ENCODE results near the gene SLC26A11. TPM values are rescaled to one million over a fixed set of nuclear protein-coding genes. Genes with fewer than 3 reads are reported as not detected.
A peak's percentile ranks its signal among the peaks of the same experiment; 100 is the strongest.

Gene SLC26A11
- total RNA-seq, 2 experiments from 2014 or later, result 4.0 to 5.4 TPM

GRCh38 chr17:80261159-80261894, 41.1 kb downstream of the SLC26A11 start:
- DNase-seq, result peak; percentile 81
- CTCF ChIA-PET, result no interaction called here
- peaks cover 69% of the 10 kb centered on the region for H3K4me1 Mint-ChIP-seq (ENCODE audit: low read depth)
- H3K4me3 Mint-ChIP-seq, result peak overlapping the region; percentile 96
- H3K9me3 Mint-ChIP-seq, result no peaks in the 10 kb centered on the region
- peak overlapping the region; percentile 97 for H3K27ac Mint-ChIP-seq
- no peaks in the 10 kb centered on the region for H3K27me3 Mint-ChIP-seq (ENCODE audit: low read depth)
- H3K36me3 Mint-ChIP-seq (ENCODE audit: low read depth), result peaks cover 29% of the 10 kb centered on the region
- intact Hi-C loops (cut with micrococcal nuclease), result loop anchor here (5.0 to 10.0 kb wide), 3 partner anchors 464 to 571 kb away; partner anchors contain the start of gene CBX8

GRCh38 chr17:80261895-80262279, 41.7 kb downstream of the SLC26A11 start:
- no peaks in the 10 kb centered on the region for H3K9me3 Mint-ChIP-seq
- peaks cover 66% of the 10 kb centered on the region for H3K4me1 Mint-ChIP-seq (ENCODE audit: low read depth)
- no peak for DNase-seq
- peak overlapping the region; percentile 97 for H3K27ac Mint-ChIP-seq
- peaks cover 29% of the 10 kb centered on the region for H3K36me3 Mint-ChIP-seq (ENCODE audit: low read depth)
- CTCF ChIA-PET, result interaction anchor here (1.0 kb wide), 1 partner anchor 160 kb away, joined by 3 read pairs; the partner anchor contains the start of gene GAA
- intact Hi-C loops (cut with micrococcal nuclease), result loop anchor here (5.0 to 10.0 kb wide), 3 partner anchors 465 to 570 kb away; partner anchors contain the start of gene CBX8
- H3K4me3 Mint-ChIP-seq, result peak overlapping the region; percentile 96
- H3K27me3 Mint-ChIP-seq (ENCODE audit: low read depth), result no peaks in the 10 kb centered on the region

GRCh38 chr17:80262291-80262690, 42.1 kb downstream of the SLC26A11 start:
- peak overlapping the region; percentile 97 for H3K27ac Mint-ChIP-seq
- intact Hi-C loops (cut with micrococcal nuclease), result loop anchor here (5.0 to 10.0 kb wide), 3 partner anchors 465 to 570 kb away; partner anchors contain the start of gene CBX8
- peaks cover 32% of the 10 kb centered on the region for H3K36me3 Mint-ChIP-seq (ENCODE audit: low read depth)
- CTCF ChIA-PET, result interaction anchor here (1.0 kb wide), 1 partner anchor 161 kb away, joined by 3 read pairs; the partner anchor contains the start of gene GAA
- H3K4me1 Mint-ChIP-seq (ENCODE audit: low read depth), result peaks cover 67% of the 10 kb centered on the region
- H3K9me3 Mint-ChIP-seq, result no peaks in the 10 kb centered on the region
- H3K27me3 Mint-ChIP-seq (ENCODE audit: low read depth), result no peaks in the 10 kb centered on the region
- peak; percentile 18 for DNase-seq
- peak overlapping the region; percentile 96 for H3K4me3 Mint-ChIP-seq

- intact Hi-C loops (cut with micrococcal nuclease), result loop anchor here (1.0 to 10.0 kb wide), 4 partner anchors 9 to 569 kb away; partner anchors contain the start of gene CBX8
These were observed 42.6 kb downstream of the SLC26A11 start for GRCh38 chr17:80262775-80263244.

GRCh38 chr17:80263253-80264204, 43.3 kb downstream of the SLC26A11 start:
- CTCF ChIA-PET, result interaction anchor here (0.6 to 1.1 kb wide), 3 partner anchors 8 to 11 kb away, joined by 3 to 5 read pairs (median 5); no protein-coding TSS in a partner anchor
- Mint-ChIP-seq H3K27ac (peak overlapping the region; percentile 92), H3K4me3 (peak overlapping the region; percentile 96), H3K27me3 (ENCODE audit: low read depth) (no peaks in the 10 kb centered on the region), H3K9me3 (no peaks in the 10 kb centered on the region), H3K4me1 (ENCODE audit: low read depth) (peaks cover 60% of the 10 kb centered on the region), H3K36me3 (ENCODE audit: low read depth) (peaks cover 37% of the 10 kb centered on the region)
- intact Hi-C loops (cut with micrococcal nuclease), result loop anchor here (1.0 to 10.0 kb wide), 4 partner anchors 9 to 569 kb away; partner anchors contain the start of gene CBX8
- DNase-seq, result peak; percentile 95

More at GRCh38 chr17:80262775-80263244, 42.6 kb downstream of the SLC26A11 start:
- Mint-ChIP-seq H3K36me3 (ENCODE audit: low read depth) (peaks cover 35% of the 10 kb centered on the region), H3K27ac (peak overlapping the region; percentile 97), H3K4me1 (ENCODE audit: low read depth) (peaks cover 65% of the 10 kb centered on the region), H3K4me3 (peak overlapping the region; percentile 96), H3K27me3 (ENCODE audit: low read depth) (no peaks in the 10 kb centered on the region), H3K9me3 (no peaks in the 10 kb centered on the region)
- DNase-seq, result no peak
- CTCF ChIA-PET, result interaction anchor here (0.6 to 1.0 kb wide), 2 partner anchors 8 to 161 kb away, joined by 3 read pairs; partner anchors contain the start of gene GAA

- CTCF ChIA-PET, result interaction anchor here (0.9 to 1.1 kb wide), 2 partner anchors 9 to 12 kb away, joined by 5 read pairs; no protein-coding TSS in a partner anchor
- peak overlapping the region; percentile 96 for H3K4me3 Mint-ChIP-seq
- peak overlapping the region; percentile 92 for H3K27ac Mint-ChIP-seq
- H3K27me3 Mint-ChIP-seq (ENCODE audit: low read depth), result no peaks in the 10 kb centered on the region
- peaks cover 51% of the 10 kb centered on the region for H3K4me1 Mint-ChIP-seq (ENCODE audit: low read depth)
- H3K36me3 Mint-ChIP-seq (ENCODE audit: low read depth), result peaks cover 37% of the 10 kb centered on the region
- intact Hi-C loops (cut with micrococcal nuclease), result loop anchor here (5.0 to 10.0 kb wide), 3 partner anchors 467 to 568 kb away; partner anchors contain the start of gene CBX8
- DNase-seq, result peak; percentile 71
- no peaks in the 10 kb centered on the region for H3K9me3 Mint-ChIP-seq
These were observed 44.2 kb downstream of the SLC26A11 start for GRCh38 chr17:80264205-80265075.

GRCh38 chr17:80265205-80266068, 45.2 kb downstream of the SLC26A11 start:
- intact Hi-C loops (cut with micrococcal nuclease), result loop anchor here (10.0 kb wide), 1 partner anchor 499 kb away; no protein-coding TSS in a partner anchor

GRCh38 chr17:80267391-80267790, 47.2 kb downstream of the SLC26A11 start:
- H3K27ac Mint-ChIP-seq, result no peak overlapping the region
- no peaks in the 10 kb centered on the region for H3K27me3 Mint-ChIP-seq (ENCODE audit: low read depth)
- peaks cover 41% of the 10 kb centered on the region for H3K36me3 Mint-ChIP-seq (ENCODE audit: low read depth)
- H3K4me3 Mint-ChIP-seq, result no peak overlapping the region
- DNase-seq, result no peak
- H3K4me1 Mint-ChIP-seq (ENCODE audit: low read depth), result peaks cover 47% of the 10 kb centered on the region
- CTCF ChIA-PET, result interaction anchor here (0.7 kb wide), 1 partner anchor 14 kb away, joined by 4 read pairs; no protein-coding TSS in a partner anchor
- no peaks in the 10 kb centered on the region for H3K9me3 Mint-ChIP-seq
- intact Hi-C loops (cut with micrococcal nuclease), result loop anchor here (10.0 kb wide), 1 partner anchor 497 kb away; no protein-coding TSS in a partner anchor

More at GRCh38 chr17:80265205-80266068, 45.2 kb downstream of the SLC26A11 start:
- Mint-ChIP-seq H3K36me3 (ENCODE audit: low read depth) (peaks cover 42% of the 10 kb centered on the region), H3K27ac (peak overlapping the region; percentile 92), H3K27me3 (ENCODE audit: low read depth) (no peaks in the 10 kb centered on the region), H3K9me3 (no peaks in the 10 kb centered on the region), H3K4me3 (peak overlapping the region; percentile 96), H3K4me1 (ENCODE audit: low read depth) (peaks cover 51% of the 10 kb centered on the region)
- CTCF ChIA-PET, result interaction anchor here (0.7 to 1.3 kb wide), 2 partner anchors 62 to 68 kb away, joined by 3 to 4 read pairs; no protein-coding TSS in a partner anchor
- peak; percentile 84 for DNase-seq

GRCh38 chr17:80268427-80268826, 48.2 kb downstream of the SLC26A11 start:
- peaks cover 42% of the 10 kb centered on the region for H3K36me3 Mint-ChIP-seq (ENCODE audit: low read depth)
- no peak overlapping the region for H3K4me3 Mint-ChIP-seq
- no peak for DNase-seq
- intact Hi-C loops (cut with micrococcal nuclease), result loop anchor here (10.0 kb wide), 1 partner anchor 496 kb away; no protein-coding TSS in a partner anchor
- peaks cover 46% of the 10 kb centered on the region for H3K4me1 Mint-ChIP-seq (ENCODE audit: low read depth)
- CTCF ChIA-PET, result interaction anchor here (1.0 kb wide), 1 partner anchor 27 kb away, joined by 3 read pairs; no protein-coding TSS in a partner anchor
- H3K27me3 Mint-ChIP-seq (ENCODE audit: low read depth), result no peaks in the 10 kb centered on the region
- no peaks in the 10 kb centered on the region for H3K9me3 Mint-ChIP-seq
- no peak overlapping the region for H3K27ac Mint-ChIP-seq

- H3K27ac Mint-ChIP-seq, result no peak overlapping the region
- no peak overlapping the region for H3K4me3 Mint-ChIP-seq
- CTCF ChIA-PET, result interaction anchor here (0.6 kb wide), 1 partner anchor 11 kb away, joined by 3 read pairs; no protein-coding TSS in a partner anchor
- no peaks in the 10 kb centered on the region for H3K9me3 Mint-ChIP-seq
- H3K36me3 Mint-ChIP-seq (ENCODE audit: low read depth), result peaks cover 39% of the 10 kb centered on the region
- H3K27me3 Mint-ChIP-seq (ENCODE audit: low read depth), result no peaks in the 10 kb centered on the region
- peaks cover 53% of the 10 kb centered on the region for H3K4me1 Mint-ChIP-seq (ENCODE audit: low read depth)
- intact Hi-C loops (cut with micrococcal nuclease), result loop anchor here (10.0 kb wide), 1 partner anchor 495 kb away; no protein-coding TSS in a partner anchor
- no peak for DNase-seq
These were observed 49.2 kb downstream of the SLC26A11 start for GRCh38 chr17:80269405-80269807.
